HEK293T (cell line): ENCODE measurements around the gene H6PD.

Experiments
- BHLHE40 ChIP-seq: fragments of 450-650 bp; IDR thresholded peaks from 2 replicates; pipeline ENCODE4 v1.6.1; 2016; ENCODE audit warnings: mild to moderate bottlenecking, moderate library complexity, borderline replicate concordance
- ELF4 ChIP-seq: fragments of 450-650 bp; IDR thresholded peaks from 2 replicates; pipeline ENCODE4 v1.6.1; 2017; ENCODE audit warnings: antibody characterized with exemption
- FOXA1 ChIP-seq: fragments of 450-650 bp; IDR thresholded peaks from 2 replicates; pipeline ENCODE4 v1.6.1; 2016; ENCODE audit warnings: mild to moderate bottlenecking
- LEF1 ChIP-seq: fragments of 450-650 bp; IDR thresholded peaks from 2 replicates; pipeline ENCODE4 v1.6.1; 2017; ENCODE audit warnings: mild to moderate bottlenecking, borderline replicate concordance
- SP1 ChIP-seq: fragments of 450-650 bp; IDR thresholded peaks from 2 replicates; pipeline ENCODE4 v1.6.1; 2017
- TARDBP ChIP-seq: fragments of 450-650 bp; IDR thresholded peaks from 2 replicates; pipeline ENCODE4 v1.6.1; 2016

GRCh38 chr1:9211291-9211811 lies 23.2 kb upstream of the H6PD start:
- TF ChIP-seq BHLHE40 (no peak), FOXA1 (no peak), LEF1 (no peak), TARDBP (no peak), ELF4 (no peak), SP1 (no peak)
